Uterine smooth muscle cell (primary cell): ENCODE data around the gene OR6Y1. TPM values are rescaled to one million over a fixed set of nuclear protein-coding genes. Genes with fewer than 3 reads are reported as not detected.

ENCODE experiments used
- total RNA-seq: library from RNA; depleted of rRNA; stranded (reverse); fragments of >200 nt; gene quantifications from 2 replicates; pipeline ENCODE4 v1.2.3, GENCODE V29; 2014

OR6Y1 gene
- total RNA-seq = not detected in 2 replicates

GRCh38 chr1:158554352-158554751 is at the start of gene OR6Y1:
OR6Y1 (minus strand) TSS chr1:158554405; CDS start chr1:158548105, 6,300 bp downstream.

GRCh38 chr1:158579733-158580132 is 25.5 kb upstream of the OR6Y1 start, which contains the start of gene OR10X1:
OR10X1 (minus strand) TSS chr1:158579899; CDS start chr1:158579899, 0 bp downstream.

GRCh38 chr1:158570480-158570879 is 16.3 kb upstream of the OR6Y1 start, which contains the start of gene OR6P1:
OR6P1 (minus strand) TSS chr1:158570580; CDS start chr1:158563604, 6,976 bp downstream.

Other genes starting within 250 kb of the OR6Y1 start
- not detected in 2 replicates for gene CD1B, start 222.9 kb downstream of the OR6Y1 start, total RNA-seq
- gene CD1E, start 200.5 kb downstream of the OR6Y1 start, total RNA-seq = not detected in 2 replicates
- not detected in 2 replicates for gene OR10T2, start 154.9 kb downstream of the OR6Y1 start, total RNA-seq
- not detected in 2 replicates for gene OR10K2, start 128.2 kb downstream of the OR6Y1 start, total RNA-seq
- gene OR10K1, start 92.6 kb downstream of the OR6Y1 start, total RNA-seq = not detected in 2 replicates
- not detected in 2 replicates for gene OR10R2, start 82.2 kb downstream of the OR6Y1 start, total RNA-seq
- gene OR6P1, start 16.2 kb upstream of the OR6Y1 start, total RNA-seq = not detected in 2 replicates
- not detected in 2 replicates for gene OR10X1, start 25.5 kb upstream of the OR6Y1 start, total RNA-seq
- under 0.01 and 0.22 TPM in 2 replicates for gene OR10Z1, start 50.9 kb upstream of the OR6Y1 start, total RNA-seq
- gene SPTA1, start 132.3 kb upstream of the OR6Y1 start, total RNA-seq = not detected in 2 replicates
- gene OR6K2, start 146.2 kb upstream of the OR6Y1 start, total RNA-seq = not detected in 2 replicates
- gene OR6K3, start 166.3 kb upstream of the OR6Y1 start, total RNA-seq = 0.12 TPM in 1 of 2 replicates, not detected in the other
- 0.12 TPM in 1 of 2 replicates, not detected in the other for gene OR6K6, start 200.3 kb upstream of the OR6Y1 start, total RNA-seq
- gene OR6N1, start 217.8 kb upstream of the OR6Y1 start, total RNA-seq = not detected in 2 replicates
- not detected in 2 replicates for gene OR6N2, start 226.8 kb upstream of the OR6Y1 start, total RNA-seq